HG02852 (cell line): ENCODE measurements around the gene TMEM26.
"Not testable (repeated sequence)": the region's sequence is repeated elsewhere in the genome, so short reads cannot be mapped to it uniquely, and the experiment has no call there.

ENCODE experiments used
- ATAC-seq: cut with Tn5 transposase; IDR thresholded peaks from one replicate; pipeline ENCODE4 v1.9.1; 2021; ENCODE audit warnings: mild to moderate bottlenecking, moderate library complexity; ENCODE audit not compliant: unreplicated experiment

TMEM26 gene

GRCh38 chr10:61404751-61405150, 48.4 kb downstream of the TMEM26 start:
- ATAC-seq: no peak

GRCh38 chr10:61400524-61400923, 52.7 kb downstream of the TMEM26 start:
- no peak for ATAC-seq

GRCh38 chr10:61399406-61399805, 53.8 kb downstream of the TMEM26 start:
- no peak for ATAC-seq

- no peak for ATAC-seq
Measured at GRCh38 chr10:61398366-61399129, 54.6 kb downstream of the TMEM26 start.

- ATAC-seq: no peak
Measured at GRCh38 chr10:61397175-61397986, 55.8 kb downstream of the TMEM26 start.

- ATAC-seq: peak; percentile 26
Measured at GRCh38 chr10:61391281-61391680, 61.9 kb downstream of the TMEM26 start.

GRCh38 chr10:61390851-61391250, 62.3 kb downstream of the TMEM26 start:
- peak; percentile 75 for ATAC-seq

GRCh38 chr10:61389887-61390286, 63.3 kb downstream of the TMEM26 start:
- no peak for ATAC-seq

- not testable (repeated sequence) for ATAC-seq
Measured at GRCh38 chr10:61388986-61389385, 64.2 kb downstream of the TMEM26 start.

GRCh38 chr10:61385231-61386001, 67.8 kb downstream of the TMEM26 start:
- ATAC-seq: no peak

GRCh38 chr10:61381153-61381552, 72.0 kb downstream of the TMEM26 start:
- ATAC-seq: not testable (repeated sequence)

GRCh38 chr10:61378865-61379264, 74.3 kb downstream of the TMEM26 start:
- no peak for ATAC-seq

- ATAC-seq: no peak
Measured at GRCh38 chr10:61376908-61377368, 76.2 kb downstream of the TMEM26 start.

GRCh38 chr10:61376377-61376776, 76.8 kb downstream of the TMEM26 start:
- no peak for ATAC-seq

- ATAC-seq: no peak
Measured at GRCh38 chr10:61366365-61366764, 86.8 kb downstream of the TMEM26 start.

GRCh38 chr10:61364619-61365018, 88.6 kb downstream of the TMEM26 start:
- no peak for ATAC-seq

- ATAC-seq: no peak
Measured at GRCh38 chr10:61363006-61363405, 90.2 kb downstream of the TMEM26 start.

- ATAC-seq: no peak
Measured at GRCh38 chr10:61359452-61359851, 93.7 kb downstream of the TMEM26 start.

GRCh38 chr10:61357687-61358086, 95.5 kb downstream of the TMEM26 start:
- no peak for ATAC-seq
